Fibroblast of skin of left quadriceps (primary cell): ENCODE results near the gene MED31.
"Not testable (repeated sequence)": the region's sequence is repeated elsewhere in the genome, so short reads cannot be mapped to it uniquely, and the experiment has no call there.

Experiments
- DNase-seq, 2 experiments: peaks; one replicate each; pipeline ENCODE4 v3.0.0-alpha.2; 2013; ENCODE audit warnings: low read depth in 2 of 2

Gene MED31

DNA sequence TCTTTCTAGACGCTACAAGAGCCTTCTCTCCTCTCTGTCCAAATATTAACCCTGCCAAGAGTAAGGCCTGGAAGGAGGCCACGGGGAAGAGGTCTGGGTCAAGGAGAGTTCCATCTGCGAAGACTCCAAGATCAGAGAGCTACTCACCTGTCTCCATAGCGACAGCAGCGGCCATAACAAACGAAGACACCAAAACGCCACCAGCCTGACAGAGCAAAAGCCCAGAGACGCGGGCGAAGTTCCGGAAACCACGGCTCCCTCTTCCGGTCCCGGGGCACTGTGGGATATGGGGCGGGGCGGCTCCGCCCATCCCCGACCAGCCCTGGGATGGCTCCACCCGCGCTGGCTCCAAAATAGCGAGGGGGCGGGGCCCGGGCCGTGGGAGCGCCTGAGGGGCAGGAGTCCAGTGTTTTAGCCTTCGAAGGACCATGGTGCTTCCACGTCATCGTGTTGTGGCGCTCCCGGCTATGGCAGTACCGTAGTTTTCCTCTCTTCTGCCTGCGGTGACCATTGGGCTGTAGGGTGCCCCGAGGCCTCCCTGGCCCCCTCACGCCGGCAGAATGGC, at the start of gene MED31, which contains the start of gene C17orf100:
MED31 (minus strand) TSS at position 252 of the 565 bp plus-strand sequence; CDS start at position 175, 77 bp downstream.
C17orf100 (plus strand) TSS at position 409 of the 565 bp plus-strand sequence; CDS start at position 561, 152 bp downstream.
- peak; percentile 73 for DNase-seq

DNA sequence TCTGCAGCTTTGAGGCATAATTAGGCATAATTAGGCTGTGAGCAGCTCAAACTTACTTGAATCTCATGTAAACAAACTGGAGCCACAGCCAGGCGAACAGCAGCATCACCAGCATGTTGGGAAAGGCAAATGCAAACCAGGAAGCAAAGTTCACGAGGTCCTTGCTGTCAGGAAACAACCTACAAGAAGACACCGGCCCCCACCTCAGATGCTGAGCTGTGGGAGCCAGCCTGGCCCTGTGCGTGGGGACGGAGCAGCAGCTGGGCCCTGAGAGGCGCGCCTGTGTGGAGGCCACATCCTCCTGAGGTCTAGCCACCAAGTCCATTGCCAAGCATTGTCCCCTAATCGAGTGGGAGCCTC, 49.5 kb upstream of the MED31 start:
- no peak for DNase-seq

DNA sequence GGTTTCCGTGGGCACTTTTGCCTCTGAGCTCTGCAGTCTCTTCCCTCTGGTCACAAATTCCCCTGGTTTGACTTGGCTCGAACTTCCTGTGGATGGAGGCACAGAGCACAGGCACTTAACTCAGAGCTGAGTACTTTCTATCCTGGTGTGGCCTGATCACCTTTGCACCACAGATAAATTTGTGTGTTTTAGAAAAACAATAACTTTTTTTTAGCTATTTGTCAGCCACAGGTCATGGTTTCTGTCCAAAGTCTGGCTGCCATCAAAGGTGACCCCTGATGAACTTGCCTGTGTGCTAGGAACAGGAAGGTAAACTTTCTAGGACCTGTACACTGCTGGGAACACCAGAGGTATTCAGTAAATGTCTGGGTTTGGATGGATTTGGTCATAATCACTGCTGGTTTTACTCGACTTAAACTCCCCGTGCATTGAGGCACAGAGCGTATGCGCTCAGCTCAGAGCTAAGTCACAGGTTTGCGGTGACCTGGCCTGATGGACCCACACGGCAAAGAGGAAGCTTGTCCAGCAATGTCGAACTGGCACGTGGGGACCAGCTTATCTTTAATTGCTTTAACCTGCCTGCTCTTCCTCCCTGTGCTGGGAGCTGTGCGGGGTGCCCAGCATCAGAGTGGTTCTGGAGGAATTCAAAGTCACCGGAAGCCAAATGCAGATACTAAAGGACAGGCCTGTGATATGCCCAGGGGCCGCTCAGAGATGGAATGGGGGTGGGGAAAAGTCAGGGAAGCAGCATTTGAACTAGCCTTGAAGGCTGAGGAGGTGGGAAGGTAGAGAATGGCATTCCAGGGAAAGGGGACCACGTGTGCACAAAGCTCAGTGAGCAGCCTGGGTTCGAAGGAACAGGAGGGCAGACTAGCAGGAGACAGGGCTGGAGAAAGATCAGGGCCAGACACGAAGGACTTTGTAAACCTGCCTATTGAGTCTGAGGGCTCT, 48.9 kb upstream of the MED31 start:
- no peak for DNase-seq

DNA sequence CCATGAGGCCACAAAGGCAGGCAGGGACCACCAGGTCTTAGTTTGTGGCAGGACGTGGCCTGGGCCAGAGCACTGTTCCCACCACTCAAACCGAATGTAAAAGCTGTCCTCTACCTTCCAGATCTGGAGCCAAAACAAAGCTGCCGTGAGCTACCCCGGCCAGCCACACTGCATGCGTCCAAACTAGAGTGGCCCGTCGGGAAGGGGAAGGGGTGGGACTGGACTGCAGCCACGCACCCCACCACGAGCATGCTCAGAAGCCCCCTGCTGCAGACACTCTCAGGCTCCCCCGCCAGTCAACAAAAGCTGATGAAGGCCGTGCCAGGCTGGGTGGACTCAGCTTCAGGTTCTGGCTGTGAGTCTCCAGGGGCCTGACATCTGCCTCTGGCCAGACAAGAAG, 46.6 kb upstream of the MED31 start:
- DNase-seq, result no peak

DNA sequence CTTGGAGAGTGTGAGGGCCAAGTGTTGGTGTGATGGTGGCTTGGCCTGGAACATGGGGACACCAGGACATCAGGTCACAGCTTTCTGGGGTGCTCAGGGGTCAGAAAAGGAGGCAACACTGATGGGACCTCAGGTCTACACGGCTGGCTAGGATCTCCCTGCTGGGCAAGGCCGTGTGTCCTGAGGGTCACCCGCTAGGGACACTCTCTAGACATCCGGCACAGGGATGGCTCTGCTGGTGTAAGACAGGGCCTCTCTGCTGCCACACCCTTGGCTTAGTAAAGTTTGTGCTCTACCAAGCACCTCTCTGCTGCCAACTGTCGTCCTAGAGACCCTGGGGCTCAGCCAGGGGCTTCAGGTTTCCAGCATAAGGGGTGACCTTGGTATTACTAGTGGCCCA, 45.5 kb upstream of the MED31 start:
- no peak for DNase-seq

DNA sequence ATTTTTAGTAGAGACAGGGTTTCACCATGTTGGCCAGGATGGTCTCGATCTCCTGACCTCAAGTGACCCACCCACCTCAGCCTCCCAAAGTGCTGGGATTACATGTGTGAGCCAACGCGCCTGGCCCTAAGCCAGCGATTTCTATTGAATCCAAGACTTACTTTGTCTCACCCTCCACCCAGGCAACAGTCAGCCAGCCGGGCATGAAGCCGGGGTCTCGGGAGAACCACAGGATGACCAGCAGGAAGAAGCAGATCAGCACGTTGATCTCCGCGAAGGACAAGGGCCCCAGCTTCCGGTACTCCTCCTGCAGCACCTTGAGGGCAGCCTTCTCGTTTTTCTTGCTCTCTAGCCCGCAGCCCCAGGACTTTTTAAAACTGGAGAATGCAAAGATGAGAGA, 44.2 kb upstream of the MED31 start:
- DNase-seq, result no peak

DNA sequence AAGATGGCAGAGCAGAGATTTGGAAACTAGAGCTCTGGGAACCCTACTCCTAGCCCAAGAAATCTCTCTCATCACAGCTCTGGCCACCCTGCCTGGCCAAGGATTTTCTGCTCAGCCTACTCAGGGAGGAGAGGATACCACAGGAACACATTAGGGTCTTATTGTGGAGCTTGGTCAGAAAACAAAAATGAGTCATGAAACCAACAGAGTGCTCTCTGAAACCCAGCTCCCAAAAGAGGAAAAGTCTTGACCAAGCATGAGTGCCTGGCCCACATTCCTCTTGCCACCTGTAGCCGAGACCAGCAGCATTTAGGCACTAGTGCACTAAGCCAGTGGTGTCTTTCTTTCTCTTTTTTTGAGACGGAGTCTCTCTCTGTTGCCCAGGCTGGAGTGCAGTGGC, 43.6 kb upstream of the MED31 start:
- no peak for DNase-seq

DNA sequence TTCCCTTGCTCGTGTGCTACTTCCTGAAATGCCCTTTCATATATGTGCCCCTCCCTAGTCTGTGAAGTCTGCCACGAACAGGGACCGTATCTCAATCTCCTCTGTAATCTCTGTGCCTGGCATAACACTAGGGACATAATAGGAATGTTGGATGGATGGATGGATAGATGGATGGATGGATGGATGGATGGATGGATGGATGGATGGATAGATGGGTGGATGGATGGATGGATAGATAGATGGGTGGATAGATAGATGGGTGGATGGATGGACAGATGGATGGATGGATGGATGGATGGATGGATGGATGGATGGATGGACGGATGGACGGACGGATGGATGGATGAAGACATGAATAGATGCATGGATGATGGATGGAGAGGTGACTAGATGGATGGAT, 40.6 kb upstream of the MED31 start:
- DNase-seq, result not testable (repeated sequence)

DNA sequence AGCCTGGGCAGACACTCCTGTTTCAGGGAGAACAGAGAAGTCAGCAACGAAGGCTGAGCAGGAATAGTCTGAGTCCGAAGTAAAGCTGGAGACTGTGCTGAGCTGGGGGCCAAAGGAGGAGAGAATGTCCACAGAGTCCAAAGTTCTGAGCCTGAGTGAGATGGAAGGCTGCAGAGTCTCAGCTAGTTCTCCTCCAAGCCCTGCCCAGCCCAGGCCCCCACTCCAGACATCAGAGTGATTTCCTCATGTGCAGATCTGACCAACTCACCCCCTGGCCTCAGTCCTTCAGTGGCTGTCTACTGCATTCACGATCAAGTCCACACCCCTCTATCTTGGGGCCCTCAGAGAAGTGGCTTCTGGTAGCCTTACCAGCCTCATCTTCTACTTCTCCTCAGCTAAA, 40.1 kb upstream of the MED31 start:
- no peak for DNase-seq

DNA sequence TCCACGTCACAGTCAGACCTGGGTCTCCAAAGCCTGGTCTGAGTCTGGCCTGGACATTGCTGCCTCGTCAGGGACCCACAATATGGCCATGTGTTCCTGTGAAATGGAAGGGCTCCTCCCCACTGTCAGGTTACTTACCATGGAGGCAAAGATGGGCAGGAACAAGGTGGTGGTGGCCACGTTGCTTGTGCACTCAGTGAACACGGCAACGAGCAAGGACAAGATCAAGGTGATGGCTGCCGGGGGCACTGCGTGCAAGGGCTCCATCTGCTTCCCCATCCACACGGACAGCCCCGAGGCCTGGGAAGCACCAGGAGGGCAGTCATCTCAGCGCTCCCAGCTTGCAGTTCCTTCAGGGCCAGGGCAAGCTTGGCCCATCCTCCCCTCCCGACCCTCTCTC, 39.2 kb upstream of the MED31 start:
- DNase-seq, result no peak

DNA sequence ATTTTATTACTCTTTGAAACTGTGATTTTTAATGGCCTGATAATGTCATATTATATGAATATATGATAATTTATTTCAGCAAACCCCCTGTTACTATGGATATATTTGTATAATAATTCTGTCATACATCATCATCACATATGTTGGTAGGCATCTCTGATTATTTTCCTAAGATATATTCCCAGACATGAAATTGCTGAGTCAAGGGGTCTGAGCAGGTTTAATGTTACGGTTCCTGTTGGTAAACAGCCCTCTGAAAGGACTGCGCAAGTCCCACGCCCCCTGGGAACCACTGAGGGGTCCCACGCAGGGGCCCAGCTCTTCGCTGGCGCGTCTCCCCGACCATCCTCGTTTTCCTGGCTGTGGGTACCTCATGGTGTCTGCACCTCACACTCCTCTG, 37.5 kb upstream of the MED31 start:
- DNase-seq, result no peak

DNA sequence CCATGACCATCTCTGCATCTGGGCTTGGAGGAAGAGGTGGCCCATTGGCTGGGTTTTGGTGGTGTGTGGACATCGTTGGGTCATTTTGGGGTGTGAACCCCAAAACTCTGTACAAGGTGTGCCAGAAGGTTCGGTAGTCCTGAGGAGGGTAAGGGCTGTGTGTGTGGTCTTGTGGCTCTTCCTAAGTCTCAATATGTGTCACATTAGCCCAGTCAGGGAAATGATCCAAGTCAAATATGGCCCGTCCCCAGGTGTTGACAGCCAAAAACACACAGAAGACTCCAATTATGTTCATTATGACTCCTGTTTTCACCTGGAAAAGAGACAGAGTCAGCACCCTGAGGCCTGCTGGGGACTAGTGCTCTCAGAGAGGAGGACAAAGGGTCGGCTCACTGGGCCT, 34.6 kb upstream of the MED31 start:
- no peak for DNase-seq

DNA sequence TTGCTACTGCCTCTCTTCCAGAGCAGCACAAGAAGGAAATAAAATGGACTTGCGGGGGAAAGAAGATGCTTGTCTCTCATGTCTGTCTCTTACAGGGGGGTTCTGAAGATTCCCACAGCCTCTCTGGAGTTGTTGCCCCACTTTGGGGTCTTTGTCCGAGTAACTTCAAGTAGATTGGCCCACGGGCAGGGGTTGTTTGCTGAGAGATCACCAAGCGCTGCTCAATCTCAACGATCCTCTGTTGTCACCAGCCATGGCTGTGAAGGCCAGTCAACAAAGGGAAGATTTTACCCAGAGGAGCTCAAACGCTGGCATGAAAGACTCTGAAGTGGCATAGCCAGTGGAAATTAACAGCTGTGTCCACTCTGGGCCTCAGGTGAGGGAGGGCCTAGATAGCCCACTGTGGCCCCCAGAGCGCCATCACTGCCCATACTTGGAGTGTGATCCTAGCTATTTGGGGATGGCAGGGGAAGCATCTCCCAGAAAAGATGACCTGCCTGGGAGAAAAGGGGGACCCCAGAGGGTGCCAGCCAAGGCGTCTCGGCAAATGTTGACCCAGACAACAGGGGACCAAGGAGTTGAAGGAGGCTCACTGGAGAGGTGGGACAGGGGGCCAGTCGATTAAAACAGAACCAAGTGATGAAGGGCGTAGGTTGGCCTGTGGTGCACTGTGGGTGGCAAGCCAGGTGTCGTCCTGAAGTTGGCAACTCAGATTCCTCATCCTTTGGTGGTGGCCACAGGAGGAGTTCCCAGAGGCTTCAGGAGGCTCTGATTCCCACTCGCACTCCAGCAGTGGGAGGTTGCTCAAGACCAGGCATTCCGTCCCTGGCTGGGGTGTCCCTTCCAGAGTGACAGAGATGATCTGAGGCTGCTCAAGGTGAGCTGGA, 33.7 kb upstream of the MED31 start:
- DNase-seq, result no peak

DNA sequence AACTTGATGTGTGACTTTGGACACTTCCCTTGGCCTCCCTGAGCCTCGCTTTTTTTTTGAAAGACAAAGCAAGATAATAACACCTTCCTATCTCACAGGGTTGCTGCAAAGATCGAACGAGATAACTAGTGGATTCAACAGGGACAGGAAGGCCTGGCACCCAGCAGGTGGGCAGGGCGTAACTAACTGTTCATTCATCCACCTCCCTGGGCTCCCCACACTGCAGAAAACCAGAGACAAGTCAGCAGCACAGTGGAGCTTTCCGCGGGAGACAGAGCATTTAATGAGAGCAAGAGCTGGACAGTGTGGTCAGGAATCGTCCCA, 33.0 kb upstream of the MED31 start:
- DNase-seq, result no peak

DNA sequence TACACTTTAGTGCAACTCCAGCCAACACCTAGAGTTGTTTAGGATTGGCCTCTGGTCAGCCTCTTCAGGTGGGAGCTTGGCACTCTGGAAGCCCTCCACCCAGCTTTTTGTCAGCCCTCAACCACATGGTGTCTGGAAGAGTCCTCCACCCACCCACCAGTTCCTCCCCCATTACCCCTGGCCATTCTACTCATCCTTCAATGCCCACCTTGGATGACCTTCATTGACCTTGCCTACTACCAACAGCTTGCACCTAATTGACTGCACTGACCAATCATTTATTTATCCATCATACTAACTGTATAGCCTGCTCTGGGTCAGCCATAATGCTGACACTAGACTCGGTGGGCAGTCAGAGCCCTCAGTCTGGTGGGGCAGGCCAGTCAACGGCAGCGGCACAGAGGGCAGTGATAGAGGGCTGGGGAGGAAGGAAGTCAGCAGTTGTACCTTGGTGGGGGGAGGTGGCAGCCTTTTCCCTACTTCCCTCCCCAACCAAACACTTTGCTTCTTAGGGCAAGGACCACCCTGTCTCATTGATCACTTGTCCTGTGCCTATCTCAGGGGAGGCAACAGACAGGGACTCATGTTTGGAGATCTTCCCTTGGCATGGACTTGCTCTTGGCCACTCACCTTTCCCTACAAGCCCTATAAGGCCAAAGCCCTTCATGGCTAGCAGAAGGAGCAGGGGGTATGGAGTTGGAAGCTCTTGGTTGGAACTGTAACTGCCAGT, 32.5 kb upstream of the MED31 start:
- DNase-seq, result no peak

DNA sequence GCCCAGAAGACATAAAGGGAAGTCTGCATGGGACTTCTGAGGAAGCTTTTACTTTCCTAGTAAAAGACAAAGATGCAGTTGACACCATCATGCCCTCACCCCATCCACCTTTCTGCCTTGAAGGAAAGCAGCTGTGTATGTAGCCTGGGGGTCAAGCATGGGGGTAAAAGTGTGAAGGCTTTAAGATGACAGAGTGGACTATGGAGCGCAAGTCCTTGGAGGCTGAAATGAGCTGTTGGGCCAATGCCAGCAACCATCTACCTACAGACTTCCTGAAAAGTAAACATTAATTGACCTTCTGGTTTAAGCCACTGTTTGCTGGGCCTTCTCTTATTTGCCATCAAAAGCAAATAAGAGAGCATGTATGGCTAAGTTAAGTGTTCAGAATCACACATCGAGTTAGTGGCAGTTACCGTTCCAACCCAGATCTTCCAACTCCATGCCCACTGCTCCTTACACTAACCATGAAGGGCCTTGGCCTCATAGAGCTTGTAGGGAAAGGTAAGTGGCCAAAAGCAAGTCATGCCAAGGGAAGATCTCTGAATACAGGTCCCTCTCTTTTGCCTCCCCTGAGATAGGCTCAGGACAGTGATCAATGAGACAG, 31.8 kb upstream of the MED31 start:
- no peak for DNase-seq

DNA sequence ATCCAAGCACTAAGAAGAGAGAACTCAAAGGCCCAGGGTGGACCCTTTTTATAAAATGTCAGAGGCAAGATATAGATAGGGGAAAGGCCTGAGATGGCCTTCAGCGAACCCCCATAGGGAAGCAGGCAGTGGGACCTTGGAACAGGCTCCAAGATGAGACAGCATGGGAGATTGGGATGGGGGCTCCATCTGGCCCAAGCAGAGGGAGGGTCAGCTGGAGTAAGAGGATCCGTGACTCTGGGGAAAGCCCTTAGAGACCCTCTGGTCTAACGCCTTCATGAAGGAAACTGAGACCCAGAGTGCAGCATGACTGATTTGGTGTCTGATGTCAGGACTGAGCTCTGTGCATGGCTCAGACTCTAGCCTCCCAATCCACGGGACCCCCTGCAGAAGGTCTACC, 30.9 kb upstream of the MED31 start:
- DNase-seq, result no peak

DNA sequence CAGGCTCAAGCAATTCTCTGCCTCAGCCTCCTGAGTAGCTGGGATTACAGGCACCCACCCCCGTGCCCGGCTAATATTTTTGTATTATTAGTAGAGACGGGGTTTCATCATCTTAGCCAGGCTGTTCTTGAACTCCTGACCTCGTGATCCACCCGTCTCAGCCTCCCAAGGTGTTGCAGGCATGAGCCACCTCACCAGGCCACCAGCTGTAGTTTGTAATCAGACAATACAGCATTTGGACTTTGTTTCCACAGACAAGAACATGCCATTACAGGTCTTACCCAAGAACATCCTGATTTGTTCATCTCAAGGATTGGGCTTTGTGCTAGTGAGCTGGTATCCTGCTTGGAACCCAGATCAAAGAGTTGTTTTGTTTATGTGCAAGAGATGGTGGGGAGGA, 30.3 kb upstream of the MED31 start:
- DNase-seq, result no peak

DNA sequence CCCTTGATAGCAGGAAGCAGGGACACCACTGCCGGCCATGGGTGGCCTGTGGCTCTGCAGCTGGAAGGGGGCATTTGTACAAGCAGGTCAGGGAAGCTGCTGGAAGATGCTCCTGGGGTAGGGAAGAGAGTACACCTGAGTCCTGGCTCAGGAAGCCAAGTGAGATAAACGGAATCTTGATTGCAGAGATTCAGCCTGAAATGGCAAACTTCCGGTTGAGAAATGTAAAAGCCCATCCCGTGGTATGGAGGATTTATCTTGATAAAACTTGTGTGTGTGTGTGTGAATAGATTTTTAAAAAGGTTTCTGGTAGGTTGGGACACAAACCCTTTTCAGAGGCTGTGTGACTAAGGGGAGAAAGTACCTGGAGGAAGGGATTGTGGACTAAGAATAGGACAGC, 29.8 kb upstream of the MED31 start:
- no peak for DNase-seq

DNA sequence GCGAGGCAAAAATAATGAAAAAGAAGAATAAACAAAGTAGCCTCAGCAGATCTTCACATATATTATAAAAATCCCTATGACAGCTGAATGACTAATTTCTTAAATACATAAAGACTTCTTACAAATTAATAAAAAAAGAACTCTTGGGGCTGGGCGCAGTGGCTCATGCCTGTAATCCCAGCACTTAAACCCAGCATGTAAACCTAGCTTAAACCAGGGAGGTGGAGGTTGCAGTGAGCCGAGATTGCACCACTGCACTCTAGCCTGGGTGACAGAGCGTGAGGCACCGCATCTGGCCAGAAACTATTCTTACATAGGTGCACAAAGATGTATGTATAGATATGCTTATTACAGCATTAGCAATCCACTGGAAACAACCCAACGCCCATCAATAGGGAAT, 27.8 kb upstream of the MED31 start:
- DNase-seq, result no peak

DNA sequence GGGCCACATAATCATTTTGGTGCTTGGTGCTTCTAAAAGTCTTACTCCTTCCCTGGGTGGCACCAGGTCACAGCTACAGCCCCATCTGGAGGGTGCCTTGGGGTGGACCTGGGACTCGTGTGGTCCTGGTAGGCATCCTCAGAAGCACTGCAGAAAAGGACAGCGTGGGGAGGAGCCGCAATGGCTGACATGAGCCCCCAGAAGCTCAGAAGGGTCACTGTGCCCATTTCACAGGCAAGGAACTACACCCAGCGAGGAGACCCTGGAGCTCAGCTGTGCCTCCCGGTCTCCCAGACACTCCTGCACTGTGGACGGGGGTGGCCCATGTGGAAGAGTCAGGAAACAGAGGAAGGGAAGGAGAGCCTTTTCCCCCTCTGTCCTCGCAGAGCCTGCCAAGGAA, 26.5 kb upstream of the MED31 start:
- DNase-seq, result no peak
